Testis (tissue), 2 donors: ENCODE results near the gene UBTD2.

Experiments
- CTCF ChIP-seq, 3 experiments: fragments of 450-650 bp in 2 of 3; fragments of 200-600 bp in 1 of 3; sonication (generic) in 1 of 3; IDR thresholded peaks; one replicate each; pipeline ENCODE4 v1.5.1; 2016 to 2019; ENCODE audit warnings: antibody characterized with exemption in 3 of 3, mild to moderate bottlenecking in 2 of 3, moderate library complexity in 1 of 3
- POLR2A ChIP-seq: fragments of 450-650 bp; IDR thresholded peaks from one replicate; pipeline ENCODE4 v1.6.1; 2017; ENCODE audit warnings: antibody characterized with exemption, mild to moderate bottlenecking, moderate library complexity

GRCh38 chr5:172182291-172182690, 101.3 kb downstream of the UBTD2 start:
- no peak for TF ChIP-seq CTCF (IDR thresholded peaks at IDR 0.05)
- TF ChIP-seq POLR2A, result no peak
